Measurements from ENCODE around the gene DEPDC1B.

DEPDC1B gene

DNA sequence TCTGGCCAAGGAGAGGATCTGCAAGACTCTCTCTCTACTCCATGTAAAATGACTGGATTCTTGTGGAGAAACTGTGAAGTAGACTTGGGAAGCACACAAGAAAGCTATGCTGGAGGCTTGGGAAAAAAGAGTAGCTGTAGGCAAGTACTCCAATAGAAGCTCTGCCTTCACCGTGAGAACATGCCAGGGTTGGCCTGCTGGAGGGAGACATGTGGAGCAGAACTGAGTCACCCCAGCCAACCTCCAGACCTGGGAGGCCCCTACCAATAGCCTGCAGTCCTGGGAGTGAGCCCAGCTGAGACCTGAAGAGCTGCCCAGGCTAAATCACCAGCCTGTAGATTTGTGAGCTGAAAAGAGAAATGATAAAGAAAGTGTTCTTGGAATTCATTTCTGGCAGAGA is 66.6 kb downstream of the DEPDC1B start:
- TF ChIP-seq ZNF416 (tag by site-specific recombination; IDR thresholded peaks at IDR 0.05) (no peak), ZNF571 (tag by site-specific recombination; IDR thresholded peaks at IDR 0.05) (no peak), ZNF223 (tag by site-specific recombination; IDR thresholded peaks at IDR 0.05) (no peak), WT1 (tag by site-specific recombination; IDR thresholded peaks at IDR 0.05) (no peak), ZNF768 (tag by site-specific recombination; IDR thresholded peaks at IDR 0.05) (no peak), ZNF248 (tag by site-specific recombination; IDR thresholded peaks at IDR 0.05) (no peak), ZNF2 (tag by site-specific recombination; IDR thresholded peaks at IDR 0.05) (no peak), ZNF10 (tag by site-specific recombination; IDR thresholded peaks at IDR 0.05) (no peak), ZNF140 (tag by site-specific recombination; IDR thresholded peaks at IDR 0.05) (no peak), KLF1 (tag by site-specific recombination; IDR thresholded peaks at IDR 0.05) (no peak), ZNF501 (tag by site-specific recombination; IDR thresholded peaks at IDR 0.05) (no peak), ZNF211 (tag by site-specific recombination; IDR thresholded peaks at IDR 0.05; ENCODE audit: low read depth) (no peak), RBAK (tag by site-specific recombination; IDR thresholded peaks at IDR 0.05) (no peak), ZNF701 (tag by site-specific recombination; IDR thresholded peaks at IDR 0.05) (no peak), ZNF792 (tag by site-specific recombination; IDR thresholded peaks at IDR 0.05) (no peak), ZNF174 (tag by site-specific recombination; IDR thresholded peaks at IDR 0.05) (no peak), ZNF175 (tag by site-specific recombination; IDR thresholded peaks at IDR 0.05) (no peak)
- TF ChIP-seq, protein P1, sequence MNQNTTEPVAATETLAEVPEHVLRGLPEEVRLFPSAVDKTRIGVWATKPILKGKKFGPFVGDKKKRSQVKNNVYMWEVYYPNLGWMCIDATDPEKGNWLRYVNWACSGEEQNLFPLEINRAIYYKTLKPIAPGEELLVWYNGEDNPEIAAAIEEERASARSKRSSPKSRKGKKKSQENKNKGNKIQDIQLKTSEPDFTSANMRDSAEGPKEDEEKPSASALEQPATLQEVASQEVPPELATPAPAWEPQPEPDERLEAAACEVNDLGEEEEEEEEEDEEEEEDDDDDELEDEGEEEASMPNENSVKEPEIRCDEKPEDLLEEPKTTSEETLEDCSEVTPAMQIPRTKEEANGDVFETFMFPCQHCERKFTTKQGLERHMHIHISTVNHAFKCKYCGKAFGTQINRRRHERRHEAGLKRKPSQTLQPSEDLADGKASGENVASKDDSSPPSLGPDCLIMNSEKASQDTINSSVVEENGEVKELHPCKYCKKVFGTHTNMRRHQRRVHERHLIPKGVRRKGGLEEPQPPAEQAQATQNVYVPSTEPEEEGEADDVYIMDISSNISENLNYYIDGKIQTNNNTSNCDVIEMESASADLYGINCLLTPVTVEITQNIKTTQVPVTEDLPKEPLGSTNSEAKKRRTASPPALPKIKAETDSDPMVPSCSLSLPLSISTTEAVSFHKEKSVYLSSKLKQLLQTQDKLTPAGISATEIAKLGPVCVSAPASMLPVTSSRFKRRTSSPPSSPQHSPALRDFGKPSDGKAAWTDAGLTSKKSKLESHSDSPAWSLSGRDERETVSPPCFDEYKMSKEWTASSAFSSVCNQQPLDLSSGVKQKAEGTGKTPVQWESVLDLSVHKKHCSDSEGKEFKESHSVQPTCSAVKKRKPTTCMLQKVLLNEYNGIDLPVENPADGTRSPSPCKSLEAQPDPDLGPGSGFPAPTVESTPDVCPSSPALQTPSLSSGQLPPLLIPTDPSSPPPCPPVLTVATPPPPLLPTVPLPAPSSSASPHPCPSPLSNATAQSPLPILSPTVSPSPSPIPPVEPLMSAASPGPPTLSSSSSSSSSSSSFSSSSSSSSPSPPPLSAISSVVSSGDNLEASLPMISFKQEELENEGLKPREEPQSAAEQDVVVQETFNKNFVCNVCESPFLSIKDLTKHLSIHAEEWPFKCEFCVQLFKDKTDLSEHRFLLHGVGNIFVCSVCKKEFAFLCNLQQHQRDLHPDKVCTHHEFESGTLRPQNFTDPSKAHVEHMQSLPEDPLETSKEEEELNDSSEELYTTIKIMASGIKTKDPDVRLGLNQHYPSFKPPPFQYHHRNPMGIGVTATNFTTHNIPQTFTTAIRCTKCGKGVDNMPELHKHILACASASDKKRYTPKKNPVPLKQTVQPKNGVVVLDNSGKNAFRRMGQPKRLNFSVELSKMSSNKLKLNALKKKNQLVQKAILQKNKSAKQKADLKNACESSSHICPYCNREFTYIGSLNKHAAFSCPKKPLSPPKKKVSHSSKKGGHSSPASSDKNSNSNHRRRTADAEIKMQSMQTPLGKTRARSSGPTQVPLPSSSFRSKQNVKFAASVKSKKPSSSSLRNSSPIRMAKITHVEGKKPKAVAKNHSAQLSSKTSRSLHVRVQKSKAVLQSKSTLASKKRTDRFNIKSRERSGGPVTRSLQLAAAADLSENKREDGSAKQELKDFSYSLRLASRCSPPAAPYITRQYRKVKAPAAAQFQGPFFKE (tag by site-specific recombination; IDR thresholded peaks at IDR 0.05; ENCODE audit: borderline replicate concordance): no peak
- TF ChIP-seq, protein P2, sequence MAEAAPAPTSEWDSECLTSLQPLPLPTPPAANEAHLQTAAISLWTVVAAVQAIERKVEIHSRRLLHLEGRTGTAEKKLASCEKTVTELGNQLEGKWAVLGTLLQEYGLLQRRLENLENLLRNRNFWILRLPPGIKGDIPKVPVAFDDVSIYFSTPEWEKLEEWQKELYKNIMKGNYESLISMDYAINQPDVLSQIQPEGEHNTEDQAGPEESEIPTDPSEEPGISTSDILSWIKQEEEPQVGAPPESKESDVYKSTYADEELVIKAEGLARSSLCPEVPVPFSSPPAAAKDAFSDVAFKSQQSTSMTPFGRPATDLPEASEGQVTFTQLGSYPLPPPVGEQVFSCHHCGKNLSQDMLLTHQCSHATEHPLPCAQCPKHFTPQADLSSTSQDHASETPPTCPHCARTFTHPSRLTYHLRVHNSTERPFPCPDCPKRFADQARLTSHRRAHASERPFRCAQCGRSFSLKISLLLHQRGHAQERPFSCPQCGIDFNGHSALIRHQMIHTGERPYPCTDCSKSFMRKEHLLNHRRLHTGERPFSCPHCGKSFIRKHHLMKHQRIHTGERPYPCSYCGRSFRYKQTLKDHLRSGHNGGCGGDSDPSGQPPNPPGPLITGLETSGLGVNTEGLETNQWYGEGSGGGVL (tag by site-specific recombination; IDR thresholded peaks at IDR 0.05): no peak
- ChIA-PET POLR2A (no interaction called here), CTCF (interaction anchor here (0.8 kb wide), 1 partner anchor 16 kb away, joined by 3 read pairs; no protein-coding TSS in a partner anchor)
- Histone ChIP-seq H3K36me3 (ENCODE audit: control insufficient read depth in 2 of 2, insufficient read depth in 1 of 2, low read length in 2 of 2) (peaks cover 16 to 69% of the 10 kb centered on the region in 2 experiments), H3K27ac (ENCODE audit: extremely low read depth, low read depth, low read length) (no peak overlapping the region), H3K4me1 (ENCODE audit: control insufficient read depth, insufficient read depth, low read length) (no peaks in the 10 kb centered on the region), H3K4me3 (ENCODE audit: low read depth, low read length) (no peak overlapping the region), H3K9me3 (ENCODE audit: control insufficient read depth, insufficient read depth, low read depth, low read length) (no peaks in the 10 kb centered on the region)

DNA sequence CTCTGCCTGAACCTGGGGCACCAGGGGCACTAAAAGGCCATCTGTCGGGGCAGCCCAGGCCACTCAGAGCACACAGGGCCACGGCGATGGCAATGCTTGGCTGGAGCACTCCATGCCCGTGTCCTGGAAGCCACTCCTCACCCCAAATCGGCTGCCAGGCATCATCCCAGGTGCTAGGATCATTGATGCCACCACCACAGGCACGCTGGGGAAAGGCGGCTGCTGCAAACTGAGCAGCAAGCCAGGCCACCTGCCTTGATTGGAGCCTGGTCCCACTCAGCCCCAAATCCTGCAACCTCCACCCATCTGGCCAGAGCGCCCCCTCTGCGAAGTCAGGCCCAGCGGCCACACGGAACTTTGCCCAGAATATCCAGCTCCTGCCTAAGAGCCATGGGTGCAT is 67.8 kb downstream of the DEPDC1B start:
- Histone ChIP-seq H3K27ac (ENCODE audit: extremely low read depth, low read depth, low read length) (no peak overlapping the region), H3K9me3 (ENCODE audit: control insufficient read depth, insufficient read depth, low read depth, low read length) (no peaks in the 10 kb centered on the region), H3K4me1 (ENCODE audit: control insufficient read depth, insufficient read depth, low read length) (no peaks in the 10 kb centered on the region), H3K36me3 (ENCODE audit: control insufficient read depth in 2 of 2, insufficient read depth in 1 of 2, low read length in 2 of 2) (peaks cover 6 to 61% of the 10 kb centered on the region in 2 experiments), H3K4me3 (ENCODE audit: low read depth, low read length) (no peak overlapping the region)
- ChIA-PET POLR2A (no interaction called here), CTCF (no interaction called here)
- TF ChIP-seq ZSCAN16 (tag by site-specific recombination; IDR thresholded peaks at IDR 0.05) (no peak), ZNF140 (tag by site-specific recombination; IDR thresholded peaks at IDR 0.05) (no peak), GFI1B (tag by site-specific recombination; IDR thresholded peaks at IDR 0.05) (no peak), ZNF354C (tag by site-specific recombination; IDR thresholded peaks at IDR 0.05; ENCODE audit: borderline replicate concordance, low read depth) (no peak), ZNF214 (tag by site-specific recombination; IDR thresholded peaks at IDR 0.05; ENCODE audit: borderline replicate concordance) (no peak), ZNF350 (tag by site-specific recombination; IDR thresholded peaks at IDR 0.05) (no peak), ZNF16 (tag by site-specific recombination; IDR thresholded peaks at IDR 0.05; ENCODE audit: low read depth) (no peak), ZNF366 (tag by site-specific recombination; conservative IDR thresholded peaks at IDR 0.05) (no peak), PRDM1 (tag by site-specific recombination; IDR thresholded peaks at IDR 0.05) (no peak)
- TF ChIP-seq, protein P3, sequence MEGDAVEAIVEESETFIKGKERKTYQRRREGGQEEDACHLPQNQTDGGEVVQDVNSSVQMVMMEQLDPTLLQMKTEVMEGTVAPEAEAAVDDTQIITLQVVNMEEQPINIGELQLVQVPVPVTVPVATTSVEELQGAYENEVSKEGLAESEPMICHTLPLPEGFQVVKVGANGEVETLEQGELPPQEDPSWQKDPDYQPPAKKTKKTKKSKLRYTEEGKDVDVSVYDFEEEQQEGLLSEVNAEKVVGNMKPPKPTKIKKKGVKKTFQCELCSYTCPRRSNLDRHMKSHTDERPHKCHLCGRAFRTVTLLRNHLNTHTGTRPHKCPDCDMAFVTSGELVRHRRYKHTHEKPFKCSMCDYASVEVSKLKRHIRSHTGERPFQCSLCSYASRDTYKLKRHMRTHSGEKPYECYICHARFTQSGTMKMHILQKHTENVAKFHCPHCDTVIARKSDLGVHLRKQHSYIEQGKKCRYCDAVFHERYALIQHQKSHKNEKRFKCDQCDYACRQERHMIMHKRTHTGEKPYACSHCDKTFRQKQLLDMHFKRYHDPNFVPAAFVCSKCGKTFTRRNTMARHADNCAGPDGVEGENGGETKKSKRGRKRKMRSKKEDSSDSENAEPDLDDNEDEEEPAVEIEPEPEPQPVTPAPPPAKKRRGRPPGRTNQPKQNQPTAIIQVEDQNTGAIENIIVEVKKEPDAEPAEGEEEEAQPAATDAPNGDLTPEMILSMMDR (tag by site-specific recombination; IDR thresholded peaks at IDR 0.05): no peak
